Mesothelial cell of epicardium (in vitro differentiated cells): ENCODE measurements around the gene CMIP. TPM values are rescaled to one million over a fixed set of nuclear protein-coding genes. Genes with fewer than 3 reads are reported as not detected.

Source experiments
- DNase-seq, 2 experiments: peaks; one replicate each; pipeline ENCODE4 v3.0.0; 2021; ENCODE audit warnings: low spot score in 2 of 2; ENCODE audit not compliant: unreplicated experiment in 2 of 2
- H3K27ac Mint-ChIP-seq: 2 replicates; pipeline ENCODE4 v1.8.0; 2021; ENCODE audit warnings: mixed read lengths
- H3K27me3 Mint-ChIP-seq: 2 replicates; pipeline ENCODE4 v1.8.0; 2021; ENCODE audit warnings: low read depth, mixed read lengths
- H3K36me3 Mint-ChIP-seq: 2 replicates; pipeline ENCODE4 v1.8.0; 2021; ENCODE audit warnings: mixed read lengths
- H3K4me1 Mint-ChIP-seq: 2 replicates; pipeline ENCODE4 v1.8.0; 2021; ENCODE audit warnings: mixed read lengths
- H3K4me3 Mint-ChIP-seq: 2 replicates; pipeline ENCODE4 v1.8.0; 2021; ENCODE audit warnings: mild to moderate bottlenecking, moderate library complexity, mixed read lengths
- H3K9me3 Mint-ChIP-seq: 2 replicates; pipeline ENCODE4 v1.8.0; 2021; ENCODE audit warnings: mixed read lengths
- total RNA-seq: library from RNA; stranded (reverse); gene quantifications from 3 replicates; pipeline ENCODE4 v1.2.1, GENCODE V29; 2021
- TF ChIP-seq, protein P1 (sequence below): fragments of 200-600 bp; sonication (generic); IDR thresholded peaks from one replicate; pipeline ENCODE4 v1.5.0; 2021; ENCODE audit warnings: antibody characterized with exemption; ENCODE audit not compliant: unreplicated experiment

The CMIP gene
- total RNA-seq, 1 donor from 2014 or later = 71.0 TPM

DNA sequence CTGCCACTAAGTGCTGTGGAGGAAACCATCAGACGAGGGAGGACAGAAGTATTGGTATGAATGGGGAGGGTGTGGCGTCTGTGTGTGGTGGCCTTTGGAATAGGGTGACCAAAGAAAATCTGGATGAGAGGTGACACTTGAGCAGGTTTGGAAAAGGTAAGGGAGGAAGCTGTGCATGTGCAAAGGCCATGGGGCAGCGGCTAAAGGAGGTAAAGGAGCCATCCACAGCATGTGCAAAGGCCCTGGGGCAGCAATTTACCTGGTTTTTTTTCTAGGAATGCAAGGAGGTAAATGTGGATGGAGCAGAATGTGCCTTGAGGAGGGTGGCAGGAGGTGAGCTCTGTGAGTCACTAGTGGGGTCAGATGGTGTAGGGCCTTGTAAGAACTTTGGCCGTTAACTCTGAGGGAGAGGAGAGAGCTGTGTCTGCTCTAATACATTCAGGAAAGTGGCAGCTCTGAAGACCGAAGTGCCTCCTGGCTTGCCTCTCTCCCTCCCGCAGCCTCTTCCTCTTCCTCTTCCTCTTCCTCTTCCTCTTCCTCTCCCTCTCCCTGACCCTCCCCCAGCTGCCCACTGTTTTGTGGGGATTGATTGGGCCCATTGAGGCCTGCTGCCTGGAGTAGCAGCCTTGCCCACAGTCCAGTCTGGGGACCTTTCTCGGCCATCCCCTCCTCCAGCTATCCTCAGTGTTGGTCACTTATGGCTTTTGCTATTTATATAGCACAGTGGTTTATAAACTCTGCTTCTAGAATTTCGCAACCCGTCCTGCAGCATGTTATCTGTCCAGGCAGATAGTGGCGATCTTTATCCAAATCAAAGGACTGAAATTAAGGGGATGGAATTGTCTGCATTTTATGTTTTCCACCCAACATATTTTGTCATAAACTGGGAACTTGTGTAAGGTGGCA is 38.7 kb downstream of the CMIP start:
- H3K4me1 Mint-ChIP-seq = peaks cover 20% of the 10 kb centered on the region
- H3K27ac Mint-ChIP-seq = peak overlapping the region; percentile 45
- peaks cover 10% of the 10 kb centered on the region for H3K36me3 Mint-ChIP-seq
- no peak overlapping the region for H3K4me3 Mint-ChIP-seq
- DNase-seq = no peak
- H3K9me3 Mint-ChIP-seq = peaks cover 4% of the 10 kb centered on the region
- H3K27me3 Mint-ChIP-seq = no peaks in the 10 kb centered on the region
- TF ChIP-seq, protein P1, sequence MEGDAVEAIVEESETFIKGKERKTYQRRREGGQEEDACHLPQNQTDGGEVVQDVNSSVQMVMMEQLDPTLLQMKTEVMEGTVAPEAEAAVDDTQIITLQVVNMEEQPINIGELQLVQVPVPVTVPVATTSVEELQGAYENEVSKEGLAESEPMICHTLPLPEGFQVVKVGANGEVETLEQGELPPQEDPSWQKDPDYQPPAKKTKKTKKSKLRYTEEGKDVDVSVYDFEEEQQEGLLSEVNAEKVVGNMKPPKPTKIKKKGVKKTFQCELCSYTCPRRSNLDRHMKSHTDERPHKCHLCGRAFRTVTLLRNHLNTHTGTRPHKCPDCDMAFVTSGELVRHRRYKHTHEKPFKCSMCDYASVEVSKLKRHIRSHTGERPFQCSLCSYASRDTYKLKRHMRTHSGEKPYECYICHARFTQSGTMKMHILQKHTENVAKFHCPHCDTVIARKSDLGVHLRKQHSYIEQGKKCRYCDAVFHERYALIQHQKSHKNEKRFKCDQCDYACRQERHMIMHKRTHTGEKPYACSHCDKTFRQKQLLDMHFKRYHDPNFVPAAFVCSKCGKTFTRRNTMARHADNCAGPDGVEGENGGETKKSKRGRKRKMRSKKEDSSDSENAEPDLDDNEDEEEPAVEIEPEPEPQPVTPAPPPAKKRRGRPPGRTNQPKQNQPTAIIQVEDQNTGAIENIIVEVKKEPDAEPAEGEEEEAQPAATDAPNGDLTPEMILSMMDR = no peak

DNA sequence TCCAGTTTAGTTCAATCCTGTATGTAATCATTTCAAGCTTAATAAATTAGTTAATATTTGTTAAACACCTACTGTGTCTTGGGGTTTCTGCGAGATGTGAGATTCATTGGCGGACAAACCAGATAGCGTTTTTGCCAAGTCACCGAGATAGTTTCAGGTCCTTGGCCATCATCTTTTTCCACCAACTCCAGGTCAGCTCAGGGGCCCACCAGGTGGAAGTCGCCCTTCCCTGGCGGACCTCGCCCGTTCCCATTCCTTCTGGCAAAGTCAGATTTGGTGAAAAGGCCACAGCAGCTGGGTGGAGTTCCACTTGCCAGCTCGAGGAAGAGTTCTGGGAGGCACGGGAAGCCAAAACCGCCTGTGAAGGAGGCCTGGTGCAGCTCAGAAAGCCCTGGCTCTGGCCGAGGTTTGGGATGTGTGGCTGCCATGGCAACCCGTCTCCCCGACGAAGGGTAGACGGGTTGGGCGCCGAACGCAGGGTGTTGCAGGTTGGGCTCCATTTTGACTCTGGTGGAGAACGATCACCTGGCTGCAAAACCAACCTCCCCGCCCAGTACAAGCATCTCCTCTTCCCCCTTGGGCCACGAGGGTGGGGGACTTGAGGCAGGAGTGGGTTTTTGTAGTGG is 39.5 kb downstream of the CMIP start:
- no peak overlapping the region for H3K4me3 Mint-ChIP-seq
- TF ChIP-seq, protein P1 = no peak
- H3K27me3 Mint-ChIP-seq = no peaks in the 10 kb centered on the region
- H3K4me1 Mint-ChIP-seq = peaks cover 23% of the 10 kb centered on the region
- H3K9me3 Mint-ChIP-seq = peaks cover 4% of the 10 kb centered on the region
- no peak overlapping the region for H3K27ac Mint-ChIP-seq
- no peak for DNase-seq
- peaks cover 10% of the 10 kb centered on the region for H3K36me3 Mint-ChIP-seq

DNA sequence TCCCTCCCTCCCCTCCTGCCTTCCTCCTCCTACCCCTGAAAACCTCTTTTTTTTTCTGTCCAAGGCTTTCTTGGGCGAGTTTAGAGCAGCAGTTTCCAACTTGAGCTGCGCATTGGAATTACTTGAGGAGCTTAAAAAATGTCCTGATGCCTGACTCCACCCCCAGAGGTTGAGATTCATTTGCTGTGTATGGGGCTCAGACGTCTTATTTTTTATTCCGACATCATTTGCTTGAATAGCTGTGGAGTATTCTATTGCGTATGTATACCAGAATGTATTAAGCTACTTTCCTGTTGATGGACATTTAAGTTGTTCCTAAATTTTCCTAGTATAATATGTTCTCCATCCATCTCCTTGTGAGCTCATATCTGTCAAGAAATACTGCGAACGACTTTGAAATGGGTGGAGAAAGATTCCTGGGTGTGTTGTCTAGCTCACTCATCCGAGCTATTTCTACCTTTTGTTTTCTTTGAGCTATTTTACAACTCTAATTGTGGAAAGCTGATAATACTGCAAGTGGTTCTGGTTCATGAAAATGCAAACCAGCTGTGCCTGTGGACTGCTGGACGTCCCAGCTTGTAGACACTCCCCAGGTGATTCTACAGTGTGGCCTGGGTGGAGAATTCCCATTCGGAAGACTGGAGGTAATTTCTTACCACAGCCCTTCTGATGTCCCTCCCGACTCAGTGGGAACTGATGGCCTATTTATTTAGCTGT is 40.5 kb downstream of the CMIP start:
- Mint-ChIP-seq H3K4me1 (peaks cover 23% of the 10 kb centered on the region), H3K27ac (peak overlapping the region; percentile 57), H3K27me3 (no peaks in the 10 kb centered on the region), H3K4me3 (no peak overlapping the region), H3K36me3 (peaks cover 4% of the 10 kb centered on the region), H3K9me3 (peaks cover 4% of the 10 kb centered on the region)
- DNase-seq = no peak
- TF ChIP-seq, protein P1 = no peak

DNA sequence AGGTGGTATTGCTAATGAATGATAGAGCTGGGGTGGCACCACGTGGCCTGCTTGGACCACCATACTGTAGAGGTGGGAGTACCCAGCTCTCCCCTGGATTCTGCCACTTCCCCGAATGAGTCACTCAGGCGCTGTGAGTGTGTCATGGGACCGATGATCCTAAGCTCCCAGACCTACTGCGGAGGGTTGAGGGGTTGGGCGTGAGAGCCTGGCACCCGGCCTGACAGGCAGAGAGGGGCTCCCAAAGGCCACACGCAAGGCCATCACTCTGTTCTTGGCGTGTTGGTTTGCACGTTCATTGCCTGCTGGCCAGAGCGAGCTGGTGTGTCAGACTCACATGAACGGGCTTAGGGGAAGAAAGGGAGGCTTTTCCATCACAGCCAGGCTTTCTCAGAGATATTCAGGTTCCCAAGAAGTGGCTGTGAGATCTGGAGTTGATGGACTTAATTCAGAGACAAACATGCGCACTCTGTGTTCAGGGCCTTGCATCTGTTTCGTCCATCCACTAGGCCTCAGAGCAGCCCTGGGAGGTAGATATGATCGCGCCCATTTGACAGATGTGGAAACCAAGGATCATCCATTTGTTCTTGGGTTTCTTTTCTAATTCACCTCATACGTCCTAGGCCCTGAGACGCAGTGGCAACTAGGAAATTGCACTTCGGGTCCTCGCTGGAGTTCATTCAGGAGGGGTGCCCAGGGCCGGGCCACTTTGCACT is 41.4 kb downstream of the CMIP start:
- Mint-ChIP-seq H3K4me3 (no peak overlapping the region), H3K36me3 (peaks cover 4% of the 10 kb centered on the region), H3K9me3 (peaks cover 4% of the 10 kb centered on the region), H3K4me1 (peaks cover 21% of the 10 kb centered on the region), H3K27me3 (no peaks in the 10 kb centered on the region), H3K27ac (no peak overlapping the region)
- DNase-seq = no peak
- TF ChIP-seq, protein P1 = no peak

DNA sequence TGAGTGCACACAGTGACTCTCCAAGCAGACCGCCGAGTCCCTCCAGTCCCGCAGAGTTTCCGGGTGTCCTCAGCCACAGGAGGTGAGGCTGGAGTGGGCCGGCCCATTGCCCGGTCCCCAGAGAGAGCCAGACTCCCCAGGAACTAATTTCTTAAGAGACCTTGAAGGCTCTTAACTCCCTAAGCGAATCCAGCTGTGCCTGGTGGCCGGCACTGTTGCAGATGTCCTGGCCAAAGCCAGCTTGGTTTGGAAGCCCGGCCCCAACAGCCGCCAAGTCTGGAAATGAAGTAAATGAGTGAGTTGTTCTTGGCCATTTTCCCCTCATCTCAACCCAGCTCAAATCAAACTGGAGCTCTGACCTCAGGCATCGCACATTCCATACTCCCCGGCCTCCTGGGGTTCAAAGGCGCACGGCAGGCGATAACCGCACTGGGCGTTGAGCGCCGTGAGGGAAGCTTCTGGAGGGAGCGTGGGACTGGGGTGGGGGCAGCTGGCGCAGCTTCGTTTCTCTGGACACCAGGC is 42.0 kb downstream of the CMIP start:
- Mint-ChIP-seq H3K36me3 (peaks cover 4% of the 10 kb centered on the region), H3K27me3 (no peaks in the 10 kb centered on the region), H3K4me3 (no peak overlapping the region), H3K27ac (no peak overlapping the region), H3K9me3 (peaks cover 4% of the 10 kb centered on the region), H3K4me1 (peaks cover 19% of the 10 kb centered on the region)
- DNase-seq = no peak
- TF ChIP-seq, protein P1 = no peak
